HG02852 (cell line): ENCODE measurements around the gene NINL.
"Not testable (repeated sequence)": the region's sequence is repeated elsewhere in the genome, so short reads cannot be mapped to it uniquely, and the experiment has no call there.

Source experiments
- ATAC-seq: cut with Tn5 transposase; IDR thresholded peaks from one replicate; pipeline ENCODE4 v1.9.1; 2021; ENCODE audit warnings: mild to moderate bottlenecking, moderate library complexity; ENCODE audit not compliant: unreplicated experiment

Gene NINL

GRCh38 chr20:25600632-25601031 lies 15.3 kb upstream of the NINL start:
- ATAC-seq, result no peak

GRCh38 chr20:25592135-25592852 lies 7.0 kb upstream of the NINL start:
- no peak for ATAC-seq

- ATAC-seq, result not testable (repeated sequence)
Measured at GRCh38 chr20:25590778-25591177, 5.4 kb upstream of the NINL start.

GRCh38 chr20:25588491-25588890 lies 3.2 kb upstream of the NINL start:
- no peak for ATAC-seq

GRCh38 chr20:25587536-25587935 lies 2.2 kb upstream of the NINL start:
- ATAC-seq, result no peak

- ATAC-seq, result no peak
Measured at GRCh38 chr20:25586877-25587276, 1.5 kb upstream of the NINL start.

- ATAC-seq, result not testable (repeated sequence)
Measured at GRCh38 chr20:25583607-25584006, 1.7 kb downstream of the NINL start.

GRCh38 chr20:25580711-25581110 lies 4.6 kb downstream of the NINL start:
- ATAC-seq, result no peak

- no peak for ATAC-seq
Measured at GRCh38 chr20:25579081-25579770, 6.1 kb downstream of the NINL start.

GRCh38 chr20:25576783-25577530 lies 8.4 kb downstream of the NINL start:
- no peak for ATAC-seq

GRCh38 chr20:25574411-25574810 lies 10.9 kb downstream of the NINL start:
- ATAC-seq, result no peak

GRCh38 chr20:25573288-25574251 lies 11.8 kb downstream of the NINL start:
- no peak for ATAC-seq

GRCh38 chr20:25571817-25572216 lies 13.5 kb downstream of the NINL start:
- no peak for ATAC-seq

GRCh38 chr20:25571240-25571639 lies 14.1 kb downstream of the NINL start:
- ATAC-seq, result no peak

GRCh38 chr20:25570148-25570530 lies 15.2 kb downstream of the NINL start:
- no peak for ATAC-seq

GRCh38 chr20:25567286-25567685 lies 18.0 kb downstream of the NINL start:
- no peak for ATAC-seq

GRCh38 chr20:25566821-25567220 lies 18.5 kb downstream of the NINL start:
- no peak for ATAC-seq

- ATAC-seq, result no peak
Measured at GRCh38 chr20:25565578-25566157, 19.7 kb downstream of the NINL start.

- no peak for ATAC-seq
Measured at GRCh38 chr20:25563876-25564275, 21.5 kb downstream of the NINL start.

GRCh38 chr20:25563362-25563761 lies 22.0 kb downstream of the NINL start:
- ATAC-seq, result no peak
